K562 (cell line): ENCODE measurements around the gene LASP1. TPM values are rescaled to one million over a fixed set of nuclear protein-coding genes. Genes with fewer than 3 reads are reported as not detected.

Experiments
- BACH1 ChIP-seq: fragments of 200-800 bp; sonication (Bioruptor generic); IDR thresholded peaks from 2 replicates; pipeline ENCODE4 v1.6.1; 2016; ENCODE audit warnings: missing genetic modification characterization, missing compliant biosample characterization
- CXXC5 ChIP-seq: fragments of 250-450 bp; sonication (Bioruptor Pico); IDR thresholded peaks from 2 replicates; pipeline ENCODE4 v1.8.0; 2022; ENCODE audit warnings: inconsistent platforms, mild to moderate bottlenecking, moderate library complexity
- ERF ChIP-seq: fragments of 450-650 bp; formaldehyde crosslinking; IDR thresholded peaks from 2 replicates; pipeline ENCODE4 v1.4.0; 2020; ENCODE audit warnings: mild to moderate bottlenecking, mixed read lengths
- MAFK ChIP-seq: IDR thresholded peaks from 2 replicates; pipeline ENCODE4 v1.6.1; 2011; ENCODE audit warnings: low read length, improper control_type of control experiment
- MEIS2 ChIP-seq: fragments of 450-650 bp; IDR thresholded peaks from 2 replicates; pipeline ENCODE4 v1.6.1; 2014; ENCODE audit warnings: mild to moderate bottlenecking; ENCODE audit not compliant: partially characterized antibody
- NR2F6 ChIP-seq: fragments of 450-650 bp; formaldehyde crosslinking; IDR thresholded peaks from 2 replicates; pipeline ENCODE4 v1.4.0; 2020; ENCODE audit warnings: mild to moderate bottlenecking
- POLR3A ChIP-seq: IDR thresholded peaks from 2 replicates; pipeline ENCODE4 v1.6.1; 2011; ENCODE audit warnings: borderline replicate concordance, mild to moderate bottlenecking, moderate library complexity; ENCODE audit not compliant: insufficient read length, insufficient read depth; ENCODE audit errors: extremely low read depth
- PRPF4 ChIP-seq: fragments of 200-400 bp; formaldehyde crosslinking; IDR thresholded peaks from one replicate; pipeline ENCODE4 v1.6.1; 2017; ENCODE audit warnings: low read length, low read depth, mild to moderate bottlenecking; ENCODE audit not compliant: insufficient read depth, poor library complexity, severe bottlenecking
- PTBP1 ChIP-seq: fragments of 200-400 bp; formaldehyde crosslinking; IDR thresholded peaks from 2 replicates; pipeline ENCODE4 v1.6.1; 2017; ENCODE audit warnings: low read depth, low read length
- PURB ChIP-seq: sonication (generic); formaldehyde crosslinking; IDR thresholded peaks from 2 replicates; pipeline ENCODE4 v1.9.0; 2021; ENCODE audit warnings: low read depth, mild to moderate bottlenecking, missing genetic modification reagents
- RBM14 ChIP-seq: fragments of 200-400 bp; formaldehyde crosslinking; IDR thresholded peaks from 2 replicates; pipeline ENCODE4 v1.6.1; 2018; ENCODE audit warnings: low read depth, mild to moderate bottlenecking, low read length, moderate library complexity, borderline replicate concordance; ENCODE audit not compliant: insufficient read depth
- RBM15 ChIP-seq: fragments of 200-400 bp; formaldehyde crosslinking; IDR thresholded peaks from 2 replicates; pipeline ENCODE4 v1.6.1; 2018; ENCODE audit warnings: mild to moderate bottlenecking, low read length, moderate library complexity; ENCODE audit not compliant: insufficient read depth
- SMC3 ChIP-seq: conservative IDR thresholded peaks from 2 replicates; pipeline ENCODE4 v1.6.1; 2011; ENCODE audit warnings: low read depth, low read length, improper control_type of control experiment; ENCODE audit not compliant: insufficient read depth
- TAF15 ChIP-seq: fragments of 200-400 bp; formaldehyde crosslinking; IDR thresholded peaks from 2 replicates; pipeline ENCODE4 v1.6.1; 2017; ENCODE audit warnings: mild to moderate bottlenecking, low read depth, low read length, moderate library complexity
- ZNF184 ChIP-seq: sonication (generic); formaldehyde crosslinking; IDR thresholded peaks from 2 replicates; pipeline ENCODE4 v1.5.0; 2020; ENCODE audit warnings: missing genetic modification reagents
- ZSCAN32 ChIP-seq: fragments of 450-650 bp; formaldehyde crosslinking; IDR thresholded peaks from 2 replicates; pipeline ENCODE4 v1.4.0; 2020; ENCODE audit warnings: mild to moderate bottlenecking, moderate library complexity
- polyA plus RNA-seq, 8 experiments: library from polyadenylated mRNA; depleted of rRNA in 4 of 8; stranded (reverse) in 5 of 8; unstranded in 3 of 8; fragments of >200 nt; fragmentation: Nextera tagmentation in 2 of 8; fragmentation: Illumina TruSeq in 1 of 8; extraction: Ambion mirVana in 2 of 8; extraction: Trizol in 1 of 8; gene quantifications; 2 replicates each; pipeline versions ENCODE4 v1.2.1 to v1.2.3, GENCODE V29; 2011 to 2014; ENCODE audit warnings: inconsistent platforms in 1 of 8, missing spikeins in 1 of 8
- total RNA-seq, 7 experiments: library from RNA; depleted of rRNA in 6 of 7; stranded (reverse); fragments of >200 nt in 6 of 7; fragmentation: Illumina TruSeq in 2 of 7; extraction: Trizol in 2 of 7; gene quantifications; 2 replicates each; pipeline versions ENCODE4 v1.2.1 to v1.2.3, GENCODE V29; 2011 to 2021; ENCODE audit warnings: low replicate concordance in 1 of 7
- TF ChIP-seq, protein P1 (sequence below), 2 experiments: fragments of 150-350 bp in 1 of 2; IDR thresholded peaks; 2 replicates each; pipeline ENCODE4 v1.6.1; 2012 to 2016; ENCODE audit warnings: low read depth in 2 of 2, low read length in 2 of 2, mild to moderate bottlenecking in 1 of 2, moderate library complexity in 1 of 2
- TF ChIP-seq, protein P2 (sequence below): fragments of 450-650 bp; IDR thresholded peaks from 2 replicates; pipeline ENCODE4 v1.6.1; 2016; ENCODE audit warnings: missing biosample characterization, missing genetic modification characterization
- TF ChIP-seq, protein P3 (sequence below), 3 experiments: fragments of 200-800 bp in 1 of 3; sonication (Bioruptor generic) in 1 of 3; sonication (generic) in 1 of 3; formaldehyde crosslinking in 1 of 3; IDR thresholded peaks; 2 replicates each; pipeline versions ENCODE4 v1.6.1 to v1.8.0; 2016 to 2022; ENCODE audit warnings: mild to moderate bottlenecking in 2 of 3, missing compliant biosample characterization in 2 of 3, missing genetic modification characterization in 2 of 3, missing genetic modification reagents in 1 of 3
- TF ChIP-seq, protein P4 (sequence below): fragments of 250-450 bp; sonication (Bioruptor Pico); IDR thresholded peaks from 2 replicates; pipeline ENCODE4 v1.4.0; 2020

LASP1 gene
- total and polyA plus RNA-seq, 9 of the 15 experiments (the other 6 are each of a cell fraction or from before 2014, with no cell fraction given) = 23.0 to 125 (median 55.3) TPM

DNA sequence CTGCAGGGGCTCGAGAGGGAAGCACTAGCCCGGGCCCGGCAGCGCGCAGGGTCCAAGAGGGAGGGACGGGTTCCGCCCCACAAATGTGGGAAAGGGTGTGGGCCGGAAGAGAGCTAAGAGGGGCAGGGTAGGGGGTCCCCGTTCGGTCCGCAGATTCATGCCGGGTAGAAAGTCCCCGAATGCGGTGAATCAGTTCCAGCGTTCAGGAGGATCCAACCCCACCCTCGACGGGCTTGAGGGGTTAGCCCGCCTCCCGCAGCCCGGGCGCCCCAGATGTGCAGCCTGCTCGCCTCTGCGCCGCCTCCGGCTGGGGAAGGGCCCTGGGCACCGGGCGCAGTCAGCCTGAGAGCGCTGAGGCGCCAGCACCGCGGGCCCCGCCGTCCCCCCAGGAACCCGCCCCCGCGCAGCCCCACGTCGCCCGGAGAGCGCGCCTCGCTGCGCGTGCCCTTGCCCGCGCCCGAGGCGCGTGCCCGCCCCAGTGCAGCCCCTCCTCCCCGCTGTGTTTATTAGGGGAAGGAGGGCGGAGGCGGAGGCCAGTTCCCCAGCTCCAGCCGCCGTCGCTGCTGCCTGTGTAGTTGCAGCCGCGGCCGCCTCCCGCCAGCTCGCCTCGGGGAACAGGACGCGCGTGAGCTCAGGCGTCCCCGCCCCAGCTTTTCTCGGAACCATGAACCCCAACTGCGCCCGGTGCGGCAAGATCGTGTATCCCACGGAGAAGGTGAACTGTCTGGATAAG is at the start of gene LASP1 (continued):
- TF ChIP-seq, protein P1, sequence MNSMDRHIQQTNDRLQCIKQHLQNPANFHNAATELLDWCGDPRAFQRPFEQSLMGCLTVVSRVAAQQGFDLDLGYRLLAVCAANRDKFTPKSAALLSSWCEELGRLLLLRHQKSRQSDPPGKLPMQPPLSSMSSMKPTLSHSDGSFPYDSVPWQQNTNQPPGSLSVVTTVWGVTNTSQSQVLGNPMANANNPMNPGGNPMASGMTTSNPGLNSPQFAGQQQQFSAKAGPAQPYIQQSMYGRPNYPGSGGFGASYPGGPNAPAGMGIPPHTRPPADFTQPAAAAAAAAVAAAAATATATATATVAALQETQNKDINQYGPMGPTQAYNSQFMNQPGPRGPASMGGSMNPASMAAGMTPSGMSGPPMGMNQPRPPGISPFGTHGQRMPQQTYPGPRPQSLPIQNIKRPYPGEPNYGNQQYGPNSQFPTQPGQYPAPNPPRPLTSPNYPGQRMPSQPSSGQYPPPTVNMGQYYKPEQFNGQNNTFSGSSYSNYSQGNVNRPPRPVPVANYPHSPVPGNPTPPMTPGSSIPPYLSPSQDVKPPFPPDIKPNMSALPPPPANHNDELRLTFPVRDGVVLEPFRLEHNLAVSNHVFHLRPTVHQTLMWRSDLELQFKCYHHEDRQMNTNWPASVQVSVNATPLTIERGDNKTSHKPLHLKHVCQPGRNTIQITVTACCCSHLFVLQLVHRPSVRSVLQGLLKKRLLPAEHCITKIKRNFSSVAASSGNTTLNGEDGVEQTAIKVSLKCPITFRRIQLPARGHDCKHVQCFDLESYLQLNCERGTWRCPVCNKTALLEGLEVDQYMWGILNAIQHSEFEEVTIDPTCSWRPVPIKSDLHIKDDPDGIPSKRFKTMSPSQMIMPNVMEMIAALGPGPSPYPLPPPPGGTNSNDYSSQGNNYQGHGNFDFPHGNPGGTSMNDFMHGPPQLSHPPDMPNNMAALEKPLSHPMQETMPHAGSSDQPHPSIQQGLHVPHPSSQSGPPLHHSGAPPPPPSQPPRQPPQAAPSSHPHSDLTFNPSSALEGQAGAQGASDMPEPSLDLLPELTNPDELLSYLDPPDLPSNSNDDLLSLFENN (IDR thresholded peaks at IDR 0.05; ENCODE audit: low read depth in 2 of 2, low read length in 2 of 2) = peak in 1 of 2 experiments; percentile 60; a peak in 1 of 4 replicates
- TF ChIP-seq SMC3 (no peak), CXXC5 (CRISPR knock-in tag) (peak; percentile 75), ZSCAN32 (CRISPR knock-in tag) (no peak), TAF15 (no peak), PTBP1 (no peak), BACH1 (tag) (no peak), PRPF4 (peak; percentile 54), PURB (CRISPR knock-in tag) (no peak), MEIS2 (no peak), RBM15 (no peak), RBM14 (no peak), POLR3A (no peak), ERF (CRISPR knock-in tag) (0 out of 2 replicates have a peak, but pooled peaks have one; percentile 38), ZNF184 (CRISPR knock-in tag) (no peak), MAFK (no peak), NR2F6 (CRISPR knock-in tag) (0 out of 2 replicates have a peak, but pooled peaks have one; percentile 40)
- TF ChIP-seq, protein P2, sequence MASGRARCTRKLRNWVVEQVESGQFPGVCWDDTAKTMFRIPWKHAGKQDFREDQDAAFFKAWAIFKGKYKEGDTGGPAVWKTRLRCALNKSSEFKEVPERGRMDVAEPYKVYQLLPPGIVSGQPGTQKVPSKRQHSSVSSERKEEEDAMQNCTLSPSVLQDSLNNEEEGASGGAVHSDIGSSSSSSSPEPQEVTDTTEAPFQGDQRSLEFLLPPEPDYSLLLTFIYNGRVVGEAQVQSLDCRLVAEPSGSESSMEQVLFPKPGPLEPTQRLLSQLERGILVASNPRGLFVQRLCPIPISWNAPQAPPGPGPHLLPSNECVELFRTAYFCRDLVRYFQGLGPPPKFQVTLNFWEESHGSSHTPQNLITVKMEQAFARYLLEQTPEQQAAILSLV = no peak
- TF ChIP-seq, protein P3, sequence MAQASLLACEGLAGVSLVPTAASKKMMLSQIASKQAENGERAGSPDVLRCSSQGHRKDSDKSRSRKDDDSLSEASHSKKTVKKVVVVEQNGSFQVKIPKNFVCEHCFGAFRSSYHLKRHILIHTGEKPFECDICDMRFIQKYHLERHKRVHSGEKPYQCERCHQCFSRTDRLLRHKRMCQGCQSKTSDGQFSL (CRISPR knock-in tag; IDR thresholded peaks at IDR 0.05) = no peak
- TF ChIP-seq, protein P3 (tag; IDR thresholded peaks at IDR 0.05) = peak in 1 of 2 experiments; percentile 35; a peak in 1 of 4 replicates
- TF ChIP-seq, protein P4, sequence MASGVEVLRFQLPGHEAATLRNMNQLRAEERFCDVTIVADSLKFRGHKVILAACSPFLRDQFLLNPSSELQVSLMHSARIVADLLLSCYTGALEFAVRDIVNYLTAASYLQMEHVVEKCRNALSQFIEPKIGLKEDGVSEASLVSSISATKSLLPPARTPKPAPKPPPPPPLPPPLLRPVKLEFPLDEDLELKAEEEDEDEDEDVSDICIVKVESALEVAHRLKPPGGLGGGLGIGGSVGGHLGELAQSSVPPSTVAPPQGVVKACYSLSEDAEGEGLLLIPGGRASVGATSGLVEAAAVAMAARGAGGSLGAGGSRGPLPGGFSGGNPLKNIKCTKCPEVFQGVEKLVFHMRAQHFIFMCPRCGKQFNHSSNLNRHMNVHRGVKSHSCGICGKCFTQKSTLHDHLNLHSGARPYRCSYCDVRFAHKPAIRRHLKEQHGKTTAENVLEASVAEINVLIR = no peak
